ENCODE measurements around the gene TRIP4. TPM values are rescaled to one million over a fixed set of nuclear protein-coding genes. Genes with fewer than 3 reads are reported as not detected.

Gene TRIP4
- total and polyA plus RNA-seq, 2 of the 8 experiments (the other 6 are each of a cell fraction or from before 2014, with no cell fraction given): 6.2 to 18.9 TPM

- TF ChIP-seq CHD7 (IDR thresholded peaks at IDR 0.05; ENCODE audit: insufficient replicate concordance, low read length): peak; percentile 89
- no peak for TF ChIP-seq HDAC6 (IDR thresholded peaks at IDR 0.05; ENCODE audit: low read depth, low read length)
- no peak for TF ChIP-seq ZNF274 (IDR thresholded peaks at IDR 0.05; ENCODE audit: borderline replicate concordance, extremely low read depth, low read length)
- peak; percentile 97 for TF ChIP-seq TCF12 (IDR thresholded peaks at IDR 0.05; ENCODE audit: low read depth, low read length)
- no peak for TF ChIP-seq TBP (IDR thresholded peaks at IDR 0.05; ENCODE audit: low read depth, low read length)
- no peak for TF ChIP-seq FOSL1 (IDR thresholded peaks at IDR 0.05; ENCODE audit: insufficient read depth, low read depth, low read length)
- TF ChIP-seq SIRT6 (IDR thresholded peaks at IDR 0.05; ENCODE audit: low read length): no peak
- no peak for TF ChIP-seq CHD1 (IDR thresholded peaks at IDR 0.05; ENCODE audit: low read depth, low read length)
- TF ChIP-seq CEBPB (IDR thresholded peaks at IDR 0.05; ENCODE audit: low read depth, low read length): peak; percentile 40; the same call in 1 of the 2 replicates
- no peak for TF ChIP-seq RBBP5 (IDR thresholded peaks at IDR 0.05; ENCODE audit: borderline replicate concordance, low read depth, low read length)
- no peak for TF ChIP-seq RXRA (IDR thresholded peaks at IDR 0.05; ENCODE audit: insufficient read depth, low read depth, low read length)
Observed at GRCh38 chr15:64430000-64430735, 42.5 kb downstream of the TRIP4 start (continued).
